Activated effector memory CD4-positive, alpha-beta T cell treated with anti-CD3 and anti-CD28 coated beads, Interleukin-2, amount 50 U/mL, for 16 hours (primary cell): ENCODE data around the gene LRP11.
A peak's percentile ranks its signal among the peaks of the same experiment; 100 is the strongest.
"Not testable (repeated sequence)": the region's sequence is repeated elsewhere in the genome, so short reads cannot be mapped to it uniquely, and the experiment has no call there.

Experiments used
- DNase-seq: peaks from one replicate; pipeline ENCODE4 v3.0.0-alpha.2; 2020

Gene LRP11

GRCh38 chr6:149846321-149846720 lies 17.8 kb downstream of the LRP11 start:
- DNase-seq, result no peak

- no peak for DNase-seq
Observed at GRCh38 chr6:149845549-149845948, 18.6 kb downstream of the LRP11 start.

GRCh38 chr6:149844480-149844879 lies 19.7 kb downstream of the LRP11 start:
- DNase-seq, result no peak

GRCh38 chr6:149844036-149844435 lies 20.1 kb downstream of the LRP11 start:
- DNase-seq, result not testable (repeated sequence)

GRCh38 chr6:149843051-149843633 lies 21.0 kb downstream of the LRP11 start:
- DNase-seq, result no peak

GRCh38 chr6:149842331-149842730 lies 21.8 kb downstream of the LRP11 start:
- no peak for DNase-seq

- DNase-seq, result peak; percentile 76
Observed at GRCh38 chr6:149840345-149841075, 23.6 kb downstream of the LRP11 start.

- DNase-seq, result peak; percentile 84
Observed at GRCh38 chr6:149834513-149835481, 29.4 kb downstream of the LRP11 start.

GRCh38 chr6:149833651-149834050 lies 30.5 kb downstream of the LRP11 start:
- no peak for DNase-seq

- DNase-seq, result no peak
Observed at GRCh38 chr6:149831308-149831820, 32.8 kb downstream of the LRP11 start.

GRCh38 chr6:149830731-149831307 lies 33.3 kb downstream of the LRP11 start:
- no peak for DNase-seq

GRCh38 chr6:149825292-149825691 lies 38.9 kb downstream of the LRP11 start:
- DNase-seq, result no peak

- DNase-seq, result no peak
Observed at GRCh38 chr6:149823013-149823412, 41.1 kb downstream of the LRP11 start.

GRCh38 chr6:149821492-149821891 lies 42.7 kb downstream of the LRP11 start:
- no peak for DNase-seq

GRCh38 chr6:149820506-149820905 lies 43.7 kb downstream of the LRP11 start:
- no peak for DNase-seq

- DNase-seq, result no peak
Observed at GRCh38 chr6:149815788-149816187, 48.4 kb downstream of the LRP11 start.

- DNase-seq, result no peak
Observed at GRCh38 chr6:149813351-149813750, 50.8 kb downstream of the LRP11 start.

GRCh38 chr6:149809798-149810197 lies 54.4 kb downstream of the LRP11 start:
- no peak for DNase-seq

GRCh38 chr6:149806127-149806526 lies 58.0 kb downstream of the LRP11 start:
- DNase-seq, result no peak

GRCh38 chr6:149783551-149783950 lies 80.6 kb downstream of the LRP11 start:
- no peak for DNase-seq

GRCh38 chr6:149782337-149782736 lies 81.8 kb downstream of the LRP11 start:
- DNase-seq, result no peak

GRCh38 chr6:149781715-149782114 lies 82.4 kb downstream of the LRP11 start:
- no peak for DNase-seq

GRCh38 chr6:149779644-149779963 lies 84.6 kb downstream of the LRP11 start:
- DNase-seq, result no peak
